Measurements from ENCODE around the gene ATP6V1G3.

The ATP6V1G3 gene

GRCh38 chr1:198563583-198563982 lies 23.1 kb upstream of the ATP6V1G3 start:
- no peak for TF ChIP-seq CTCF (IDR thresholded peaks at IDR 0.05; ENCODE audit: insufficient read depth, low read length, poor library complexity, severe bottlenecking)
- TF ChIP-seq EZH2phosphoT487 (conservative IDR thresholded peaks at IDR 0.05; ENCODE audit: low read length): no peak
- Histone ChIP-seq H3K36me3 (ENCODE audit: low read length) (peaks cover 2% of the 10 kb centered on the region; the same call in 1 of the 2 replicates), H3K9ac (ENCODE audit: low read length) (no peak overlapping the region), H2AFZ (ENCODE audit: low read depth, low read length, severe bottlenecking) (no peak overlapping the region), H3K9me3 (ENCODE audit: insufficient read depth, low read length) (no peaks in the 10 kb centered on the region), H3K4me3 (ENCODE audit: insufficient read depth, low read length, poor library complexity, severe bottlenecking) (no peak overlapping the region), H4K20me1 (ENCODE audit: low read depth, low read length) (no peaks in the 10 kb centered on the region), H3K79me2 (ENCODE audit: insufficient read depth, low read length) (no peaks in the 10 kb centered on the region), H3K27me3 (ENCODE audit: low read length) (no peaks in the 10 kb centered on the region), H3F3A (ENCODE audit: insufficient read depth) (peaks cover 3% of the 10 kb centered on the region; the same call in 1 of the 2 replicates), H3K27ac (ENCODE audit: low read depth, low read length) (no peak overlapping the region), H3K9me2 (replicated peaks; ENCODE audit: insufficient read depth, low read length) (no peaks in the 10 kb centered on the region), H3K4me2 (ENCODE audit: low read depth, low read length, poor library complexity, severe bottlenecking) (no peak overlapping the region)

GRCh38 chr1:198560161-198560560 lies 19.7 kb upstream of the ATP6V1G3 start:
- Histone ChIP-seq H3K9me2 (replicated peaks; ENCODE audit: insufficient read depth, low read length) (no peaks in the 10 kb centered on the region), H3K4me3 (ENCODE audit: insufficient read depth, low read length, poor library complexity, severe bottlenecking) (no peak overlapping the region), H3K36me3 (ENCODE audit: low read length) (peaks cover 2% of the 10 kb centered on the region; the same call in 1 of the 2 replicates), H3K9me3 (ENCODE audit: insufficient read depth, low read length) (no peaks in the 10 kb centered on the region), H4K20me1 (ENCODE audit: low read depth, low read length) (no peaks in the 10 kb centered on the region), H3K9ac (ENCODE audit: low read length) (no peak overlapping the region), H3K79me2 (ENCODE audit: insufficient read depth, low read length) (no peaks in the 10 kb centered on the region), H2AFZ (ENCODE audit: low read depth, low read length, severe bottlenecking) (no peak overlapping the region), H3K27ac (ENCODE audit: low read depth, low read length) (no peak overlapping the region), H3F3A (ENCODE audit: insufficient read depth) (peaks cover 7% of the 10 kb centered on the region; the same call in 1 of the 2 replicates), H3K4me2 (ENCODE audit: low read depth, low read length, poor library complexity, severe bottlenecking) (no peak overlapping the region), H3K27me3 (ENCODE audit: low read length) (no peaks in the 10 kb centered on the region)
- TF ChIP-seq EZH2phosphoT487 (conservative IDR thresholded peaks at IDR 0.05; ENCODE audit: low read length): no peak
- TF ChIP-seq CTCF (IDR thresholded peaks at IDR 0.05; ENCODE audit: insufficient read depth, low read length, poor library complexity, severe bottlenecking): no peak

- TF ChIP-seq CTCF (IDR thresholded peaks at IDR 0.05; ENCODE audit: insufficient read depth, low read length, poor library complexity, severe bottlenecking): no peak
- TF ChIP-seq EZH2phosphoT487 (conservative IDR thresholded peaks at IDR 0.05; ENCODE audit: low read length): no peak
Observed at GRCh38 chr1:198559362-198559761, 18.9 kb upstream of the ATP6V1G3 start.

More at GRCh38 chr1:198559362-198559761, 18.9 kb upstream of the ATP6V1G3 start:
- H2AFZ ChIP-seq (ENCODE audit: low read depth, low read length, severe bottlenecking): no peak overlapping the region
- peaks cover 7% of the 10 kb centered on the region; the same call in 1 of the 2 replicates for H3F3A ChIP-seq (ENCODE audit: insufficient read depth)
- H4K20me1 ChIP-seq (ENCODE audit: low read depth, low read length): no peaks in the 10 kb centered on the region
- H3K4me2 ChIP-seq (ENCODE audit: low read depth, low read length, poor library complexity, severe bottlenecking): no peak overlapping the region
- H3K9ac ChIP-seq (ENCODE audit: low read length): no peak overlapping the region
- H3K36me3 ChIP-seq (ENCODE audit: low read length): peaks cover 2% of the 10 kb centered on the region; the same call in 1 of the 2 replicates
- no peak overlapping the region for H3K27ac ChIP-seq (ENCODE audit: low read depth, low read length)
- no peaks in the 10 kb centered on the region for H3K27me3 ChIP-seq (ENCODE audit: low read length)
- H3K9me3 ChIP-seq (ENCODE audit: insufficient read depth, low read length): no peaks in the 10 kb centered on the region
- no peak overlapping the region for H3K4me3 ChIP-seq (ENCODE audit: insufficient read depth, low read length, poor library complexity, severe bottlenecking)
- no peaks in the 10 kb centered on the region for H3K79me2 ChIP-seq (ENCODE audit: insufficient read depth, low read length)
- H3K9me2 ChIP-seq (replicated peaks; ENCODE audit: insufficient read depth, low read length): no peaks in the 10 kb centered on the region

Data from SU-DHL-6 (cell line).